HG03095 (cell line): ENCODE measurements around the gene PIP5K1C.

Source experiments
- ATAC-seq: cut with Tn5 transposase; IDR thresholded peaks from one replicate; pipeline ENCODE4 v1.9.1; 2021; ENCODE audit warnings: moderate library complexity; ENCODE audit not compliant: unreplicated experiment

Gene PIP5K1C, protein sequence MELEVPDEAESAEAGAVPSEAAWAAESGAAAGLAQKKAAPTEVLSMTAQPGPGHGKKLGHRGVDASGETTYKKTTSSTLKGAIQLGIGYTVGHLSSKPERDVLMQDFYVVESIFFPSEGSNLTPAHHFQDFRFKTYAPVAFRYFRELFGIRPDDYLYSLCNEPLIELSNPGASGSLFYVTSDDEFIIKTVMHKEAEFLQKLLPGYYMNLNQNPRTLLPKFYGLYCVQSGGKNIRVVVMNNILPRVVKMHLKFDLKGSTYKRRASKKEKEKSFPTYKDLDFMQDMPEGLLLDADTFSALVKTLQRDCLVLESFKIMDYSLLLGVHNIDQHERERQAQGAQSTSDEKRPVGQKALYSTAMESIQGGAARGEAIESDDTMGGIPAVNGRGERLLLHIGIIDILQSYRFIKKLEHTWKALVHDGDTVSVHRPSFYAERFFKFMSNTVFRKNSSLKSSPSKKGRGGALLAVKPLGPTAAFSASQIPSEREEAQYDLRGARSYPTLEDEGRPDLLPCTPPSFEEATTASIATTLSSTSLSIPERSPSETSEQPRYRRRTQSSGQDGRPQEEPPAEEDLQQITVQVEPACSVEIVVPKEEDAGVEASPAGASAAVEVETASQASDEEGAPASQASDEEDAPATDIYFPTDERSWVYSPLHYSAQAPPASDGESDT

DNA sequence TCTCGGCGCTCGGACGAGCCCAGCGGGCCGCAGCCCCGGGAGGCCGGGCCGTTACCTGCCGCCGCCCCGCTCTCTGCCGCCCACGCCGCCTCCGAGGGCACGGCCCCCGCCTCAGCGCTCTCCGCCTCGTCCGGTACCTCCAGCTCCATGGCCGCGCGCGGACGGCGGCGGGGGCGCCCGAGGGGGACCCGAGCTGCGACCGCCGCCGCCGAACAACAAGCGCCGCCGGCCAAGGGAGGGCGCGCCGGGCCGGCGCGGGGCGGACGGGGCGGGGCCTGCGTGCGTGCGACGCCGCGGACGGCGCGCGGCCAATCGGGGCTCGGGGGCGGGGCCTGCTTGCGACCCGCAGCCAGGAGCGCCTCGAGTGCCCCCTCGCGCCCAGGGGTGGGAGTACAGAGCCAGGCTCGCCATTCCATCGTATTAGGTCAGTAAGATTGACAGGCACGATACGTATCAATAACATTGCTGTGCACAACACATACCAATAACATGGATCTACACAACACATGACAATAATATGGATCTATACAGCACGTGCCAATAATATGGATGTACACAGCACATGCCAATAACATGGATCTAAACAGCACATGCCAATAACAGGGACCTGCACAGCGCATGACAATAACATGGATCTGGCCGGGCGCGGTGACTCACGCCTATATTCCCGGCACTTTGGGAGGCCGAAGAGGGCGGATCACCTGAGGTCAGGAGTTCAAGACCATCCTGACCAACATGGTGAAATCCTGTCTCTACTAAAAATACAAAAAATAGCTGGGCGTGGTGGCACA is at the start of gene PIP5K1C:
PIP5K1C (minus strand) TSS at position 227 of the 791 bp plus-strand sequence; CDS start at position 149, 78 bp downstream.
- no peak for ATAC-seq

- ATAC-seq, result no peak
These were observed 48.7 kb upstream of the PIP5K1C start for GRCh38 chr19:3748965-3749364.

DNA sequence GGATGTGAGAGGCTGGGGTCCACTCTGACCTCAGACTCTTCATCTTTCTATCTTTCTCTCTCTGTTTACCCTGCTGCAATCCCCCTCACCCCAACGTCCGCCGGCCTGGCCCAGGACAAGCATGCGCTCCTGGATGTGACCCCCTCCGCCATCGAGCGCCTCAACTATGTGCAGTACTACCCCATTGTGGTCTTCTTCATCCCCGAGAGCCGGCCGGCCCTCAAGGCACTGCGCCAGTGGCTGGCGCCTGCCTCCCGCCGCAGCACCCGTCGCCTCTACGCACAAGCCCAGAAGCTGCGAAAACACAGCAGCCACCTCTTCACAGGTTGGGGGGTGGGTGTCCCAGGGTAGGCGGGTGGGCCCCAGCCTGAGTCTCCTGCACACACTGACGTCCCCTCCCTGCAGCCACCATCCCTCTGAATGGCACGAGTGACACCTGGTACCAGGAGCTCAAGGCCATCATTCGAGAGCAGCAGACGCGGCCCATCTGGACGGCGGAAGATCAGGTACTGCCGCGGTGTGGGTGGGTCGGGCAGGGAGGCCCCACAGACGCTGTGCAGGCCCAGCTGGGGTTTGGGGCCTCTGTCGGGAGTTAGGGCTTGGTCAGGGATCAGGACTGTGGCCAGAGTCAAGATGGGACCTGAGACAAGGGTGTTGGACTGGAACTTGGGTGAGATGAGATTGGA is 46.2 kb upstream of the PIP5K1C start:
- no peak for ATAC-seq

GRCh38 chr19:3745363-3746045 is 45.2 kb upstream of the PIP5K1C start:
- no peak for ATAC-seq

DNA sequence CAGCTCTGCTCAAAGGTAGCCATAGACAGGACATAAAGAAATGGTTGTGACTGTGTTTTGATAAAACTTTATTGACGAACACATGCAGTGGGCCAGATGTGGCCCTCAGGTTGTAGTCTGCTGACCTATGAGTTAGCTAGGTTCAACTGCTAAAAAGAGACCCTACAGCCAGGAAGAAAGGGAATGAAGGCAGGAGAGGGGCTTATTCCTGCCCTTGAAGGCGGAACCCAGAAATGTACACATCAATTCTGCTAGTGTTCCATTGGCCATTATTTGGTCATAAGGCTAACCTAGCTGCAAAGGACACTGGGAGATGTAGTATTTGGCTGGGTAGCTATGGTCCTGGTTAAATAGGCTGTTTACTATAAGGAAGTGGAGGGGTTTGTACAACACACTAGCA is 43.2 kb upstream of the PIP5K1C start:
- no peak for ATAC-seq

DNA sequence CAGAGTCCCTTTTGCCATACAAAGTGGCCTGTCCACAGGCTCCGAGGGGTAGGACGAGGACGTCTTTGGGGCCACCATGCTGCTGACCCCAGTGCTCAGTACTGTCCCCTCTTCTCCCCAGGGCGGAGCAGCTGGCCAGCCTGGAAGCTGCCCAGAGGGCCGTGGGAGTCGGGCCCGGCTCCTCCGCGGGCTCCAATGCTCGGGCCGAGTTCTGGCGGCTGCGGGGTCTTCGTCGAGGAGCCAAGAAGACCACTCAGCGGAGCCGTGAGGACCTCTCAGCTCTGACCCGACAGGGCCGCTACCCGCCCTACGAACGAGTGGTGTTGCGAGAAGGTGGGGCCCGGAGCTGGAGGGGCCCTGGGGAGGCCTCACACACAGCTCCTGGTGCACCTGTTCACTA is 40.2 kb upstream of the PIP5K1C start:
- no peak for ATAC-seq

DNA sequence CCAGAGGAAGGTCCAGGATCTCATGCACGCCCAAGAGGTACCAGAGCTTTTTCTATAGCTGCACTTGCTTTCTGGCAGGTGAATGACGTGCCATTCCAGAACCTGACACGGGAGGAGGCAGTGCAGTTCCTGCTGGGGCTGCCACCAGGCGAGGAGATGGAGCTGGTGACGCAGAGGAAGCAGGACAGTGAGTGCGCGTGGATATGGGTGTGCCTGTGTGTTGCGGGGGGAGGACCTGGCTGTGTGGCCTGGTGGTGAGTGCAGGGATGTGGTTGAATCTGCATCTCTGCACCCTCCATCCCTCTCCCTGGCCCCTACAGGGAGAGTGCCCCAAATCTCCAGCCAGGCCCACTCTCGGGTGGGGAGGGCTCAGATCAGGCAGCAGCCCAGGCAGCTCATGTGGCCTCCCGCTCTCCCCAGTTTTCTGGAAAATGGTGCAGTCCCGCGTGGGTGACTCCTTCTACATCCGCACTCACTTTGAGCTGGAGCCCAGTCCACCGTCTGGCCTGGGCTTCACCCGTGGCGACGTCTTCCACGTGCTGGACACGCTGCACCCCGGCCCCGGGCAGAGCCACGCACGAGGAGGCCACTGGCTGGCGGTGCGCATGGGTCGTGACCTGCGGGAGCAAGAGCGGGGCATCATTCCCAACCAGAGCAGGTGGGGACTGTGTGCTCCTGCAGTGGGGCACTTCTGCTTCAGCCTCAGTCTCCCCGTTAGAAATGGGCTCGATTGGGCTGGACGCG is 38.4 kb upstream of the PIP5K1C start:
- ATAC-seq, result no peak

GRCh38 chr19:3737487-3738205 is 37.4 kb upstream of the PIP5K1C start:
- ATAC-seq, result no peak

DNA sequence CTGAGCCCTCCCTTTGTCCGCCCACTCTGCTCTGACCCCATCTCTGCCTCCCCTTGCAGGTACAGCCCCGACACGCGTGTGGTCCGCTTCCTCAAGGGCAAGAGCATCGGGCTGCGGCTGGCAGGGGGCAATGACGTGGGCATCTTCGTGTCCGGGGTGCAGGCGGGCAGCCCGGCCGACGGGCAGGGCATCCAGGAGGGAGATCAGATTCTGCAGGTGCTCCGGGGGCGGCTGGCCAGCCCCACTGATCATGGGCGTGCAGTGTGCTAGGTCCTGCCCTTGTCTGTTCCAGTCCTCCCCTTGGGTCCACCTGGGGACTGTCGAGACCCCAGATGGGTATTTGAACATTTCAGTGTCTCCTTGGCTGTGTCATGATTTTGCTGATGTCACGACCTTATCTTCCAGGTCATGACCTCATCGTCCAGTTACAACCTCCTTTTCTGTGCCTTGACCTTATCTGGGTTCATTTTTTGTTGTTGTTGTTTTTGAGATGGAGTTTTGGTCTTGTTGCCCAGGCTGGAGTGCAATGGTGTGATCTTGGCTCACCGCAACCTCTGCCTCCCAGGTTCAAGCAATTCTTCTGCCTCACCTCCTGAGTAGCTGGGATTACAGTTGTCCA is 35.9 kb upstream of the PIP5K1C start:
- ATAC-seq, result no peak

GRCh38 chr19:3734310-3734600 is 34.0 kb upstream of the PIP5K1C start:
- no peak for ATAC-seq

DNA sequence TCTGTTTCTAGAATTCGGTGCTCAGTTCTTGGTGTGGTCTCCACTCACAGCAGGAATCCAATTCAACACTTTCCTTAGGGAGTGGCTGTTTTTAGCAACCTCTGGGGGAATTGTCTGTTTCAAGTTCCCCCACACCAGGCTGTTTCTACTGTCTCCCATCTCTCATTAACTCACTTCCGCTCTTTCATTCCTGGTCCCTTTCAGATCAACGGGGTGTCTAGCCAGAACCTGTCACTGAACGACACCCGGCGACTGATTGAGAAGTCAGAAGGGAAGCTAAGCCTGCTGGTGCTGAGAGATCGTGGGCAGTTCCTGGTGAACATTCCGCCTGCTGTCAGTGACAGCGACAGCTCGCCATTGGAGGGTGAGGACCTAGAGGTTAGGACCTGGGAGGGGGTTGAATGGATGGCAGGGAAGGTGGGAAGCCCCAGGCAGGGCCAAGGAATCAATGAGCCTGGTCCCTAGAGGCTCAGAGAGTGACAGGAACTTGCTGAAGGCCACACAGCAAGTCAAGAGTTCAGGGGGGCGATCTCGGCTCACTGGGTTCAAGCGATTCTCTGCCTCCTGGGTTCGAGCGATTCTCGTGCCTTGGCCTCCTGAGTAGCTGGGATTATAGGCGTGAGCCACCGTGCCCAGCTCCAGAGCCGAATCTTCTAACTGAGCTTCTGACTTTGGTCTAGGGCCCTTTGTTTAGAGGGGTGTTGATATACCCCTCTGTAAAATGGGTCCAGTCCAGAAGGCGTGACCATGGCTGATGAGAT is 33.5 kb upstream of the PIP5K1C start:
- no peak for ATAC-seq

DNA sequence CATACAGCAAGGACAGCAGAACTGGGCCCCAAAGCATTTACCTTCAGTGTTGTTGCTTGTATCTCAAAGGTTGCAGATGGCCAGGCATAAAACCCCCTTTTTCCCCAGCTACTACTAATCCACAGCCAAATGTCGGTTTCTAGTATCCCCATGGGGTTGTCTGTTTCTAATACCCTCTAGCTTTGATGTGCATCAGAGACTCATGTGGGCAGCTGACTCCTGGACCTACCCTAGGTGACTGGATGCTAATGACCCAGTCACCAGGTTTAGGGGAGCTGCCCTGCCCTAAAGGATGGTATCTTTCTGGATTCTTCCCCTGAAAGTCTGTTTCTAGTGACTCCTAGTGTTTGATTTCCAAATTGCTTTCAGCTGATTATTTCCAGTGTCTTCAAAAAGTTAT is 31.8 kb upstream of the PIP5K1C start:
- ATAC-seq, result no peak

DNA sequence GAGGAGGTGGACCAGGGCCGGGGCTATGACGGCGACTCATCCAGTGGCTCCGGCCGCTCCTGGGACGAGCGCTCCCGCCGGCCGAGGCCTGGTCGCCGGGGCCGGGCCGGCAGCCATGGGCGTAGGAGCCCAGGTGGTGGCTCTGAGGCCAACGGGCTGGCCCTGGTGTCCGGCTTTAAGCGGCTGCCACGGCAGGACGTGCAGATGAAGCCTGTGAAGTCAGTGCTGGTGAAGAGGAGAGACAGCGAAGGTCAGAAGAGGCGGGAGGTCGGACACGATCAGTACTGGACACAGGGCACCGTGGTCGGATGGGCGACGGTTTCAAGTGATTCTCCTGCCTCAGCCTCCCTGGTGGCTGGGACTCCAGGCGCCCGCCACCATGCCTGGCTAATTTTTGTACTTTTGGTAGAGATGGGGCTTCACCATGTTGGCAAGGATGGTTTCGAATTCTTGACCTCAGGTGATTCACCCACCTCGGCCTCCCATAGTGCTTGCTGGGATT is 30.2 kb upstream of the PIP5K1C start:
- ATAC-seq, result no peak

DNA sequence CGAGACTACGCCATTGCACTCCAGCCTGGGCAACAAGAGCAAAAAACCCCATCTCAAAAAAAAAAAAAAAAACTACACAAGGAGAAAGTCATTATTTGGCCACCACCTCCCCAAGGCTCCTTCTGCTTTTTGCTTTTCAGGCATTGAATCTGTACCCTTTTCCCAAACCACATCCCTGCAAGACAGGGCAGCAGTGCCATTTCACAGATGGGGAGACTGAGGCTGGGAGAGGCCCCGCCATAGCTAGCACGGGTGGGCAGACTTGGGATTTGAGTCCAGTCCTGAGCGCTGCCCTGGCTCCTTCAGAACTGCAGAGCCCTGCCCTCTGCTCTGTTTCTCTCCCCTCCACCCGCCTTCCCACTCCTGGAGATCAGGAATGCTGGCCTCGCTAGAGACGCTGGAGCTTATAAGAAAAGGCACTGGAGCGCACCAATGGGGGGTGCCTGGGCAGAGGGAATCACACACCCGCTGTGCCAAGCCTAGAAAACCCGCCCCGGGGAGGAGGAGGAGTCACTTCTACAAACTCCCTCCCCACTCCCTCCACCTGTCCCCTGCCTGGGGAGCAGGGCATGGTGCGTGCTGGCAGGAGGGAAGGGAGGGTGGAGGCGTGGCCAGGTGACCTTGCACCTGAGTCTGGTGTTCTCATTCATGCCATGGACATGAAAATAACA is 25.5 kb upstream of the PIP5K1C start:
- no peak for ATAC-seq

- ATAC-seq, result no peak
These were observed 24.9 kb upstream of the PIP5K1C start for GRCh38 chr19:3725121-3725520.

- no peak for ATAC-seq
These were observed 23.6 kb upstream of the PIP5K1C start for GRCh38 chr19:3723883-3724282.

DNA sequence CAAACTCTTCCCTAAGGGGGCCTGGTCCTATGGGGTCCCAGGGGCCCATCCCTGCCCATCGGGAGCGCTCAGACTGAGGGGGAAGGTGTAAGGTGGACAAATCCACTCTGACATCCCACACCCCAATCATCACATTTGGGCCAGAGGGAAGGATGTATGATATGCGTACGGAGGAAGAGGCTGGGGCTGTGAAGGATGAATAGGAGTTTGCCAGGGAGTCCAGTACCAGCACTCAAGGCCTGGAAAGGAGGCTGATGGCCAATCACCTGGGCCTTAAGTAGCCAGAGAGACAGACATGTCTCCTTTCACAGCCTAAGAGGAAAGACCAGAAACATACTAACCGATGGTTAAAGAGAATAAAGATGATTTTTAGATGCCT is 22.8 kb upstream of the PIP5K1C start:
- no peak for ATAC-seq
